ENCODE data around the gene CCNY.

CCNY gene

GRCh38 chr10:35451151-35452016 lies 115.1 kb downstream of the CCNY start:
- peaks cover 32% of the 10 kb centered on the region in 2 donors for H3K4me1 ChIP-seq (ENCODE audit: control insufficient read depth in 2 of 2, insufficient read depth in 1 of 2, low read depth in 1 of 2, low read length in 2 of 2)
- H2BK15ac ChIP-seq (ENCODE audit: low read length): no peak overlapping the region
- DNase-seq (ENCODE audit: low spot score): no peak
- H3K27ac ChIP-seq (replicated peaks; ENCODE audit: low read length): no peak overlapping the region
- H2AK5ac ChIP-seq (ENCODE audit: low read depth, low read length): no peak overlapping the region
- no peak overlapping the region for H3K4me3 ChIP-seq (ENCODE audit: low read length in 2 of 2)
- H4K8ac ChIP-seq (ENCODE audit: low read depth, low read length): no peak overlapping the region
- no peak overlapping the region for H3K4ac ChIP-seq (ENCODE audit: low read length)
- peak overlapping the region; percentile 15 for H3K18ac ChIP-seq (ENCODE audit: low read length)
- no peak overlapping the region for H4K91ac ChIP-seq (ENCODE audit: low read depth, low read length, poor library complexity)
- no peaks in the 10 kb centered on the region for H3K27me3 ChIP-seq (ENCODE audit: control insufficient read depth in 3 of 3, insufficient read depth in 3 of 3, low read depth in 1 of 3, low read length in 3 of 3)
- peaks cover 4% of the 10 kb centered on the region for H3K79me1 ChIP-seq (ENCODE audit: low read depth, low read length)
- no peak overlapping the region for H3K23ac ChIP-seq (ENCODE audit: low read depth, low read length, poor library complexity)
- no peak overlapping the region for H3K4me2 ChIP-seq (ENCODE audit: insufficient read depth, low read length, poor library complexity, severe bottlenecking)
- no CpG with 5 or more reads among the region's 8 CpGs for WGBS, 2 donors (ENCODE audit: extremely low coverage in 2 of 2, insufficient read length in 2 of 2, insufficient replicate concordance in 1 of 2)
- H3K9me3 ChIP-seq (replicated peaks in 1 of 2; ENCODE audit: control insufficient read depth in 2 of 2, insufficient read depth in 1 of 2, low read depth in 1 of 2, low read length in 2 of 2): no peaks in the 10 kb centered on the region
- no peaks in the 10 kb centered on the region for H3K36me3 ChIP-seq (replicated peaks in 1 of 2; ENCODE audit: control insufficient read depth in 2 of 2, insufficient read depth in 2 of 2, low read length in 2 of 2)
- H3K14ac ChIP-seq (ENCODE audit: low read length): no peak overlapping the region
- no peak overlapping the region for H2BK5ac ChIP-seq (ENCODE audit: low read length)
- H2BK120ac ChIP-seq (ENCODE audit: low read depth, low read length): no peak overlapping the region
- H3K9ac ChIP-seq (ENCODE audit: low read depth, low read length, poor library complexity): no peak overlapping the region
- no peak overlapping the region for H2BK12ac ChIP-seq (ENCODE audit: low read length)
- no peak overlapping the region for H2AFZ ChIP-seq (ENCODE audit: low read length)

GRCh38 chr10:35452171-35452570 lies 115.9 kb downstream of the CCNY start:
- DNase-seq (ENCODE audit: low spot score): no peak
- H3K23ac ChIP-seq (ENCODE audit: low read depth, low read length, poor library complexity): no peak overlapping the region
- H3K9me3 ChIP-seq (replicated peaks in 1 of 2; ENCODE audit: control insufficient read depth in 2 of 2, insufficient read depth in 1 of 2, low read depth in 1 of 2, low read length in 2 of 2): no peaks in the 10 kb centered on the region
- H2AK5ac ChIP-seq (ENCODE audit: low read depth, low read length): no peak overlapping the region
- no peak overlapping the region for H2AFZ ChIP-seq (ENCODE audit: low read length)
- no peak overlapping the region for H4K91ac ChIP-seq (ENCODE audit: low read depth, low read length, poor library complexity)
- H3K4me2 ChIP-seq (ENCODE audit: insufficient read depth, low read length, poor library complexity, severe bottlenecking): no peak overlapping the region
- H2BK5ac ChIP-seq (ENCODE audit: low read length): no peak overlapping the region
- H2BK15ac ChIP-seq (ENCODE audit: low read length): no peak overlapping the region
- no peak overlapping the region for H3K18ac ChIP-seq (ENCODE audit: low read length)
- H3K27me3 ChIP-seq (ENCODE audit: control insufficient read depth in 3 of 3, insufficient read depth in 3 of 3, low read depth in 1 of 3, low read length in 3 of 3): no peaks in the 10 kb centered on the region
- no peak overlapping the region for H2BK120ac ChIP-seq (ENCODE audit: low read depth, low read length)
- H3K4ac ChIP-seq (ENCODE audit: low read length): no peak overlapping the region
- no CpG with 5 or more reads among the region's 1 CpG for WGBS, 2 donors (ENCODE audit: extremely low coverage in 2 of 2, insufficient read length in 2 of 2, insufficient replicate concordance in 1 of 2)
- no peak overlapping the region for H3K9ac ChIP-seq (ENCODE audit: low read depth, low read length, poor library complexity)
- H3K4me3 ChIP-seq (ENCODE audit: low read length in 2 of 2): no peak overlapping the region
- no peak overlapping the region for H3K27ac ChIP-seq (replicated peaks; ENCODE audit: low read length)
- no peak overlapping the region for H3K14ac ChIP-seq (ENCODE audit: low read length)
- peaks cover 33 to 37% of the 10 kb centered on the region in 2 donors for H3K4me1 ChIP-seq (ENCODE audit: control insufficient read depth in 2 of 2, insufficient read depth in 1 of 2, low read depth in 1 of 2, low read length in 2 of 2)
- H3K36me3 ChIP-seq (replicated peaks in 1 of 2; ENCODE audit: control insufficient read depth in 2 of 2, insufficient read depth in 2 of 2, low read length in 2 of 2): no peaks in the 10 kb centered on the region
- no peak overlapping the region for H2BK12ac ChIP-seq (ENCODE audit: low read length)
- no peak overlapping the region for H4K8ac ChIP-seq (ENCODE audit: low read depth, low read length)
- peaks cover 4% of the 10 kb centered on the region for H3K79me1 ChIP-seq (ENCODE audit: low read depth, low read length)

- no CpG with 5 or more reads among the region's 2 CpGs for WGBS, 2 donors (ENCODE audit: extremely low coverage in 2 of 2, insufficient read length in 2 of 2, insufficient replicate concordance in 1 of 2)
Observed at GRCh38 chr10:35452847-35453246, 116.5 kb downstream of the CCNY start.

GRCh38 chr10:35453855-35454532 lies 117.7 kb downstream of the CCNY start:
- WGBS, 2 donors (ENCODE audit: extremely low coverage in 2 of 2, insufficient read length in 2 of 2, insufficient replicate concordance in 1 of 2): no CpG with 5 or more reads among the region's 12 CpGs
- no peak overlapping the region for H3K4me3 ChIP-seq (ENCODE audit: low read length in 2 of 2)
- no peak overlapping the region for H2AFZ ChIP-seq (ENCODE audit: low read length)

More at GRCh38 chr10:35452847-35453246, 116.5 kb downstream of the CCNY start:
- no peak for DNase-seq (ENCODE audit: low spot score)
- Histone ChIP-seq H3K79me1 (ENCODE audit: low read depth, low read length) (peaks cover 4% of the 10 kb centered on the region), H3K4ac (ENCODE audit: low read length) (no peak overlapping the region), H3K4me1 (ENCODE audit: control insufficient read depth in 2 of 2, insufficient read depth in 1 of 2, low read depth in 1 of 2, low read length in 2 of 2) (peaks cover 31 to 36% of the 10 kb centered on the region in 2 donors), H3K27ac (replicated peaks; ENCODE audit: low read length) (no peak overlapping the region), H4K91ac (ENCODE audit: low read depth, low read length, poor library complexity) (no peak overlapping the region), H2BK15ac (ENCODE audit: low read length) (no peak overlapping the region), H3K18ac (ENCODE audit: low read length) (no peak overlapping the region), H2AK5ac (ENCODE audit: low read depth, low read length) (no peak overlapping the region), H2BK120ac (ENCODE audit: low read depth, low read length) (no peak overlapping the region), H3K27me3 (ENCODE audit: control insufficient read depth in 3 of 3, insufficient read depth in 3 of 3, low read depth in 1 of 3, low read length in 3 of 3) (no peaks in the 10 kb centered on the region), H2BK12ac (ENCODE audit: low read length) (no peak overlapping the region), H2BK5ac (ENCODE audit: low read length) (no peak overlapping the region), H3K14ac (ENCODE audit: low read length) (no peak overlapping the region), H3K4me2 (ENCODE audit: insufficient read depth, low read length, poor library complexity, severe bottlenecking) (no peak overlapping the region), H3K23ac (ENCODE audit: low read depth, low read length, poor library complexity) (no peak overlapping the region), H3K4me3 (ENCODE audit: low read length in 2 of 2) (no peak overlapping the region), H3K9ac (ENCODE audit: low read depth, low read length, poor library complexity) (no peak overlapping the region), H2AFZ (ENCODE audit: low read length) (no peak overlapping the region), H3K36me3 (replicated peaks in 1 of 2; ENCODE audit: control insufficient read depth in 2 of 2, insufficient read depth in 2 of 2, low read length in 2 of 2) (no peaks in the 10 kb centered on the region), H4K8ac (ENCODE audit: low read depth, low read length) (no peak overlapping the region), H3K9me3 (replicated peaks in 1 of 2; ENCODE audit: control insufficient read depth in 2 of 2, insufficient read depth in 1 of 2, low read depth in 1 of 2, low read length in 2 of 2) (no peaks in the 10 kb centered on the region)

More at GRCh38 chr10:35453855-35454532, 117.7 kb downstream of the CCNY start:
- Histone ChIP-seq H3K79me1 (ENCODE audit: low read depth, low read length) (no peaks in the 10 kb centered on the region), H4K91ac (ENCODE audit: low read depth, low read length, poor library complexity) (no peak overlapping the region), H3K27ac (replicated peaks; ENCODE audit: low read length) (no peak overlapping the region), H2BK15ac (ENCODE audit: low read length) (no peak overlapping the region), H3K4me1 (ENCODE audit: control insufficient read depth in 2 of 2, insufficient read depth in 1 of 2, low read depth in 1 of 2, low read length in 2 of 2) (peaks cover 30 to 31% of the 10 kb centered on the region in 2 donors), H2AK5ac (ENCODE audit: low read depth, low read length) (no peak overlapping the region), H3K14ac (ENCODE audit: low read length) (no peak overlapping the region), H3K4ac (ENCODE audit: low read length) (no peak overlapping the region), H3K4me2 (ENCODE audit: insufficient read depth, low read length, poor library complexity, severe bottlenecking) (no peak overlapping the region), H2BK12ac (ENCODE audit: low read length) (no peak overlapping the region), H2BK5ac (ENCODE audit: low read length) (no peak overlapping the region), H3K23ac (ENCODE audit: low read depth, low read length, poor library complexity) (no peak overlapping the region), H3K27me3 (ENCODE audit: control insufficient read depth in 3 of 3, insufficient read depth in 3 of 3, low read depth in 1 of 3, low read length in 3 of 3) (no peaks in the 10 kb centered on the region), H3K18ac (ENCODE audit: low read length) (peak overlapping the region; percentile 59), H3K9me3 (replicated peaks in 1 of 2; ENCODE audit: control insufficient read depth in 2 of 2, insufficient read depth in 1 of 2, low read depth in 1 of 2, low read length in 2 of 2) (no peaks in the 10 kb centered on the region), H3K9ac (ENCODE audit: low read depth, low read length, poor library complexity) (no peak overlapping the region), H4K8ac (ENCODE audit: low read depth, low read length) (no peak overlapping the region), H3K36me3 (replicated peaks in 1 of 2; ENCODE audit: control insufficient read depth in 2 of 2, insufficient read depth in 2 of 2, low read length in 2 of 2) (no peaks in the 10 kb centered on the region), H2BK120ac (ENCODE audit: low read depth, low read length) (no peak overlapping the region)
- DNase-seq (ENCODE audit: low spot score): no peak
